OCI-LY1 (cell line): ENCODE data around the gene CNTN1.

Experiments used
- H2AFZ ChIP-seq: fragments of 200-600 bp; sonication (generic), shearing (Covaris generic); 2 replicates; pipeline ENCODE4 v1.6.0; 2014; ENCODE audit warnings: antibody characterized with exemption, mild to moderate bottlenecking, low read length
- H3F3A ChIP-seq: fragments of 200-600 bp; sonication (generic), shearing (Covaris generic); 2 replicates; pipeline ENCODE4 v1.6.0; 2014; ENCODE audit warnings: mild to moderate bottlenecking, antibody characterized with exemption, low read length, moderate library complexity; ENCODE audit not compliant: insufficient read depth
- H3K27ac ChIP-seq: fragments of 200-600 bp; sonication (generic); 2 replicates; pipeline ENCODE4 v1.5.1; 2014; ENCODE audit warnings: low read length, mixed run types, mild to moderate bottlenecking, low read depth; ENCODE audit not compliant: poor library complexity, severe bottlenecking
- H3K27me3 ChIP-seq: fragments of 200-600 bp; sonication (generic); 2 replicates; pipeline ENCODE4 v1.6.0; 2014; ENCODE audit warnings: antibody characterized with exemption, mild to moderate bottlenecking, low read length, moderate library complexity; ENCODE audit not compliant: insufficient read depth
- H3K36me3 ChIP-seq: fragments of 200-600 bp; sonication (generic); 2 replicates; pipeline ENCODE4 v1.6.1; 2014; ENCODE audit warnings: mild to moderate bottlenecking, antibody characterized with exemption, low read length, moderate library complexity, mixed read lengths; ENCODE audit not compliant: insufficient read depth
- H3K4me1 ChIP-seq: fragments of 200-600 bp; sonication (generic); 2 replicates; pipeline ENCODE4 v1.5.1; 2014; ENCODE audit warnings: mild to moderate bottlenecking, low read length, moderate library complexity; ENCODE audit not compliant: insufficient read depth, severe bottlenecking
- H3K4me2 ChIP-seq: fragments of 200-600 bp; sonication (generic), shearing (Covaris generic); 2 replicates; pipeline ENCODE4 v1.6.1; 2014; ENCODE audit warnings: low read length
- H3K4me3 ChIP-seq: fragments of 200-600 bp; sonication (generic); 2 replicates; pipeline ENCODE4 v1.5.1; 2014; ENCODE audit warnings: low read length, low read depth, mild to moderate bottlenecking, mixed read lengths; ENCODE audit not compliant: poor library complexity, severe bottlenecking
- H3K79me2 ChIP-seq: fragments of 200-600 bp; shearing (Covaris generic); 2 replicates; pipeline ENCODE4 v1.6.1; 2016; ENCODE audit warnings: mixed run types, low read length, mixed read lengths; ENCODE audit not compliant: insufficient read depth
- H3K9ac ChIP-seq: fragments of 200-600 bp; sonication (generic), shearing (Covaris generic); 2 replicates; pipeline ENCODE4 v1.6.1; 2014; ENCODE audit warnings: mild to moderate bottlenecking, low read length, mixed read lengths
- H3K9me2 ChIP-seq: fragments of 200-600 bp; sonication (generic), shearing (Covaris generic); 2 replicates; pipeline ENCODE4 v1.6.1; 2014; ENCODE audit warnings: low read depth, mild to moderate bottlenecking, low read length, mixed read lengths
- H3K9me3 ChIP-seq: fragments of 200-600 bp; shearing (Covaris generic); 2 replicates; pipeline ENCODE4 v1.6.1; 2014; ENCODE audit warnings: low read length, mixed read lengths
- H4K20me1 ChIP-seq: fragments of 200-600 bp; sonication (generic), shearing (Covaris generic); 2 replicates; pipeline ENCODE4 v1.6.0; 2016; ENCODE audit warnings: mild to moderate bottlenecking, low read length; ENCODE audit not compliant: insufficient read depth
- EZH2 ChIP-seq: fragments of 200-600 bp; sonication (generic), shearing (Covaris generic); IDR thresholded peaks from 2 replicates; pipeline ENCODE4 v1.8.0; 2017; ENCODE audit warnings: borderline replicate concordance, mixed run types, mild to moderate bottlenecking, antibody characterized with exemption, low read length, moderate library complexity, mixed read lengths
- TF ChIP-seq, protein P1 (sequence below): fragments of 200-600 bp; sonication (generic), shearing (Covaris generic); IDR thresholded peaks from 2 replicates; pipeline ENCODE4 v1.5.1; 2017; ENCODE audit warnings: mild to moderate bottlenecking, antibody characterized with exemption, low read length, moderate library complexity, mixed read lengths

The CNTN1 gene

DNA sequence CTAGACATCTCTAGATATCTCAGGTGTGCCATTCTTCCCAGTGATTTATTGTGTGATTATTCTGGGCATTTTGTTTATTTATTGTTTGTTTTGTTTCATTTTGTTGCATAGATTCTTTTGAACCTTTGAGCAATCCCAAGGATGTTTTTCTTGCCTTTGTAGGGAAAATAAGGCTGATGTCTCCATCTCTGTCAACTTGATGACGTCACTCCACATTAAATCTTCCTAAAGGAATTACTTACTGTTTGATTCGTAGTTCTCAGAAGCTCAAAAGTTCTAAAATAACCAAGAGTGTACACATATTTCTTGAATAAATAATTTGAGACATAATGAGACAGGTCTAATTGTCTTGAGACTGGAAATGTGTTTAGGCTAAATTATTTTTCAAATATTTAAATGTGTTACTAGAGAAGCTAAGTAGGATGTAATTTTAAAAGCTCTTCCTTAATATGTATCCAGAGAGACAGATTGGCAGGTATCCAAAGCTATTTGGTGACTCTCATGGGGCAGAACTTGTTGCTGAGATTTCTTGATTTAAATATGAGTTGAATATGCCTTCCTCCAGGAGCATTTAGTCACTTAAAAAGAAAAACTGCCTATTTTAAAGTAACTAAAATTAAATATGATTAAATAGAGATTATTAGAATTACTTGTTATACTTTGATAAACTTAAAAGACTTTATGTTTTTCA, 128.7 kb downstream of the CNTN1 start:
- H3K27me3 ChIP-seq, result no peaks in the 10 kb centered on the region
- H3K36me3 ChIP-seq, result no peaks in the 10 kb centered on the region

DNA sequence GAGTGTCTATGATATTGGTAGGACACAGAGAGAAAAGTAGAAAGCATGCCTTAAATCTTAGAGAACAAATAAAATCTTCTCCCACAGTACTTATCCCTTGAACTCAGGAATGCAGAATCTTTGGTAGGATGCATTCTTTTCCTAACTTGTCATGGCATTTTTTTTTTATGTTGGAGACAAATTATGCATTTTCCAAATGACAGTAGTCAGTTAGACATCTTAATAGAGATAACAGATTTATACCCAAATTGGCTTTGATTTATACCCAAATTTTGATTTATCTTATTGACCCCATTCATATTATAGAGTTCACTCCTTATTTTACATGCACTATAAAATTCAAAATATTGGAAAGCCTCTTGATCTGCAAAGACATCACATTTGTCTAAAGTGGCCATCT, 132.9 kb downstream of the CNTN1 start:
- H3K79me2 ChIP-seq, result no peaks in the 10 kb centered on the region
- no peak overlapping the region for H3K4me3 ChIP-seq
- no peaks in the 10 kb centered on the region for H3K27me3 ChIP-seq
- TF ChIP-seq, protein P1, sequence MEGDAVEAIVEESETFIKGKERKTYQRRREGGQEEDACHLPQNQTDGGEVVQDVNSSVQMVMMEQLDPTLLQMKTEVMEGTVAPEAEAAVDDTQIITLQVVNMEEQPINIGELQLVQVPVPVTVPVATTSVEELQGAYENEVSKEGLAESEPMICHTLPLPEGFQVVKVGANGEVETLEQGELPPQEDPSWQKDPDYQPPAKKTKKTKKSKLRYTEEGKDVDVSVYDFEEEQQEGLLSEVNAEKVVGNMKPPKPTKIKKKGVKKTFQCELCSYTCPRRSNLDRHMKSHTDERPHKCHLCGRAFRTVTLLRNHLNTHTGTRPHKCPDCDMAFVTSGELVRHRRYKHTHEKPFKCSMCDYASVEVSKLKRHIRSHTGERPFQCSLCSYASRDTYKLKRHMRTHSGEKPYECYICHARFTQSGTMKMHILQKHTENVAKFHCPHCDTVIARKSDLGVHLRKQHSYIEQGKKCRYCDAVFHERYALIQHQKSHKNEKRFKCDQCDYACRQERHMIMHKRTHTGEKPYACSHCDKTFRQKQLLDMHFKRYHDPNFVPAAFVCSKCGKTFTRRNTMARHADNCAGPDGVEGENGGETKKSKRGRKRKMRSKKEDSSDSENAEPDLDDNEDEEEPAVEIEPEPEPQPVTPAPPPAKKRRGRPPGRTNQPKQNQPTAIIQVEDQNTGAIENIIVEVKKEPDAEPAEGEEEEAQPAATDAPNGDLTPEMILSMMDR, result no peak
- TF ChIP-seq EZH2, result no peak
- no peaks in the 10 kb centered on the region for H3K9me2 ChIP-seq
- no peaks in the 10 kb centered on the region for H4K20me1 ChIP-seq
- H3F3A ChIP-seq, result no peaks in the 10 kb centered on the region
- H3K4me1 ChIP-seq, result no peaks in the 10 kb centered on the region
- no peaks in the 10 kb centered on the region for H3K9me3 ChIP-seq
- no peak overlapping the region for H3K4me2 ChIP-seq
- H3K9ac ChIP-seq, result no peak overlapping the region
- H2AFZ ChIP-seq, result no peak overlapping the region
- no peak overlapping the region for H3K27ac ChIP-seq
- no peaks in the 10 kb centered on the region for H3K36me3 ChIP-seq

More for the DNA sequence above, 128.7 kb downstream of the CNTN1 start:
- Histone ChIP-seq H3K9me2 (no peaks in the 10 kb centered on the region), H3F3A (no peaks in the 10 kb centered on the region), H3K4me2 (no peak overlapping the region), H3K9me3 (no peaks in the 10 kb centered on the region), H2AFZ (no peak overlapping the region), H3K9ac (no peak overlapping the region), H3K27ac (no peak overlapping the region), H3K4me1 (no peaks in the 10 kb centered on the region), H4K20me1 (no peaks in the 10 kb centered on the region), H3K4me3 (no peak overlapping the region), H3K79me2 (no peaks in the 10 kb centered on the region)
- no peak for TF ChIP-seq EZH2
- TF ChIP-seq, protein P1, result no peak

DNA sequence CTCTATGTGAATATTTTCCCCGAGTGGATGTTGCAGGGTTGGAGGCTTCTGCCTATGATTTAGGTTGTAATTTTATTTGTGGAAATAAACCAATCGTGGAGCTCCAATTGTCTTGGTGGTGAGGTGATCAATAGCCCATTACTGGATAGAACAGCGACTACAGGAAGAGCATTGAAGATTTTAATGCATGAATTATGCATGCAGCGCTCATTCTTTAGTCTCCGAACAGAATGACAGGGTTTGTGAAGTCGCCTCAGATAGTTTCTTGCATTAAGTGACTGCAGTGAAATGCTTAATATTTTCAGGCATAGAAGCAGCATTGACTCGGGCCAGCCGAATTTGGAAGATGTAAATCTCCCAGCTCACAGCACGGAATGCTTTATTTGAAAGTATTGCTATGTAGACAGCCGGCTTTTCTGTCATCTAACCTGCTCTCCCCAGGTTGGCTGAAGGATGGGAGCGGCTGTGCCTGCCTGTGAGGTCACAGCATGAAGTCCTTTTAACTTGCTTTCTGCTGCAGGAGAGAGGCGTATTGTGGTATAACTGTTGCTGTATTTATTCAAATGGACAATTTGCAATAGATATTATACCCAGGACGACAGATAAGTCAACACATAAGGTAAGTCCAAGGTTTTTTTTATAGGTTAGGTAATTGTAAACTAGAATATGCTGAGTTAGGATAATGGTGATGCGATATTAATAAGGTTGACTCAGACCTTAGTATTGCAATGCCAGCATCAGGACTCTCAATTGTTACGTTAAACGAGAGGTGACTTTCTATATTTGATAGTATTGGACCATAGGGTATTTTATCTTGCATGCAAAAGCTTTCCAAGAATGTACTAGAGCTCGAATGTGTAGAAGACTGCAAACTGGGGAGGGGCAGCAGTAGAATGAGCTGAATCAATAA, 135.7 kb downstream of the CNTN1 start:
- Histone ChIP-seq H3K27me3 (no peaks in the 10 kb centered on the region), H3K9me2 (no peaks in the 10 kb centered on the region), H3K79me2 (no peaks in the 10 kb centered on the region), H3K4me3 (no peak overlapping the region), H3K4me2 (no peak overlapping the region), H3K4me1 (no peaks in the 10 kb centered on the region), H2AFZ (no peak overlapping the region), H3F3A (no peaks in the 10 kb centered on the region), H3K36me3 (no peaks in the 10 kb centered on the region), H3K27ac (no peak overlapping the region), H3K9me3 (no peaks in the 10 kb centered on the region), H4K20me1 (no peaks in the 10 kb centered on the region), H3K9ac (no peak overlapping the region)
- TF ChIP-seq, protein P1, result no peak
- no peak for TF ChIP-seq EZH2
